NAMALWA (cell line): ENCODE results near the gene RAB3IL1.
"Not testable (repeated sequence)": the region's sequence is repeated elsewhere in the genome, so short reads cannot be mapped to it uniquely, and the experiment has no call there.

Experiments
- DNase-seq: peaks from one replicate; pipeline ENCODE4 v3.0.0-alpha.2; 2015; ENCODE audit warnings: low spot score

The RAB3IL1 gene

GRCh38 chr11:61917334-61918109 lies at the start of gene RAB3IL1:
RAB3IL1 (minus strand) TSS chr11:61917566; CDS start chr11:61917367, 199 bp downstream.
- no peak for DNase-seq

- peak; percentile 56 for DNase-seq
These were observed 49.4 kb upstream of the RAB3IL1 start for GRCh38 chr11:61966734-61967115.

- not testable (repeated sequence) for DNase-seq
These were observed 47.4 kb upstream of the RAB3IL1 start for GRCh38 chr11:61964666-61965271.

DNA sequence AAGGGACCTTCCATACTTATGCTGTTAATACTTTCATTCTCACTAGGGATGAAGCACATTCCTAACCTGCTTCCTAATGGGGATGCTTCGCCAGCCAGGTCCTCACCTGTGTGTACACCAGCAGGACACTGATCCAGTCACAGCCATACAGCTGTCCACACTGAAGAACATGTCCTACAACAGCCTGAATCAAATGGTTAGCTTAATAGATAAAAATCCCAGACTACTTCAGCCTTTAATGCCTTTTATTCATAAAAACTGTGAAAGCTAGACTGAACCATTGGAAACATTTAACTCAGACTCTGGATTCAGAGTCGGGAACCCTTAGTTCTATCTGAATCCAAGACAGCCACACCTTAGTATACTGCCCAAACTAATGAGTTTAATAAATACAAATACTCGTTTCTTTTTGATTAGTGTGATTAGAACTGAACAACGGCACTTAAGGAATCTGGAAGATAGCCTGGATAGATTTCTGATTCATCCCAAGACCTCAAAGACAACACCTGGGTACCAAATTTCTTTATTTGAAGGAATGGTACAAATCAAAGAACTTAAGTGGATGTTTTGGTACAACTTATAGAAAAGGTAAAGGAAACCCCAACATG lies 46.8 kb upstream of the RAB3IL1 start:
- no peak for DNase-seq

DNA sequence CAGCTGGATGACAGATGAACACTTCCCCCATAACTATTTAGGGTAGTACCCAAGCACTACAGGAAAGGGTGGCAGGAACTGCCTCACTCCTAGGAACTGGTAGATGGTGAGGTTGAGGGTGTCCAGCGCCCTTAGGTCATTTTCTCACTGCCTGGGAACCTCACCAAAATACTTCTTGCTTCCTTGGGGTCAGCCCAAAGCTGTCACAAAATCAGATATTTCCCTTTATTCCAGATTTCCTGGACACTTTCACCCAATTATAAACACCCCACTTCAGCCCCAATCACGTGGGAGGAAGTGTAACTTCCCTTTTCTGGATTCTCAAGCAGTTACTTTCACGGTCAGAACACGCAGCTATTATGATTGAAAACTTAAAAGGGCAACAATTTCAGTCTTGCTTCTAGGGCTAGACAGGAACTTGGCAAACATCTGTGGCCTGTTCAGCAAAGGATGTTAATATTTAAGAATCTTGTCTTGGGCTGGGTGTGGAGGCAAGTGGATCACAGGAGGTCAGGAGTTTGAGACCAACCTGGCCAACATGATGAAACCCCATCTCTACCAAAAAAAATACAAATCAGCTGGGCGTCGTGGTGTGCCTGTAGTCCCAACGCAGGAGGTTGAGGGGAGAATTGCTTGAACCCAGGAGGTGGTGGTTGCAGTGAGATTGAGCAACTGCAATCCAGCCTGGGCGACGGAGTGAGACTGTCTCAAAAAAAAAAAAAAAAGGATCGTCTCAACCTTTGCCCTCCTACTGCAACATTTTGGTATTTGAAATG lies 46.1 kb upstream of the RAB3IL1 start:
- DNase-seq, result peak; percentile 73

GRCh38 chr11:61963016-61963281 lies 45.6 kb upstream of the RAB3IL1 start:
- DNase-seq, result no peak

DNA sequence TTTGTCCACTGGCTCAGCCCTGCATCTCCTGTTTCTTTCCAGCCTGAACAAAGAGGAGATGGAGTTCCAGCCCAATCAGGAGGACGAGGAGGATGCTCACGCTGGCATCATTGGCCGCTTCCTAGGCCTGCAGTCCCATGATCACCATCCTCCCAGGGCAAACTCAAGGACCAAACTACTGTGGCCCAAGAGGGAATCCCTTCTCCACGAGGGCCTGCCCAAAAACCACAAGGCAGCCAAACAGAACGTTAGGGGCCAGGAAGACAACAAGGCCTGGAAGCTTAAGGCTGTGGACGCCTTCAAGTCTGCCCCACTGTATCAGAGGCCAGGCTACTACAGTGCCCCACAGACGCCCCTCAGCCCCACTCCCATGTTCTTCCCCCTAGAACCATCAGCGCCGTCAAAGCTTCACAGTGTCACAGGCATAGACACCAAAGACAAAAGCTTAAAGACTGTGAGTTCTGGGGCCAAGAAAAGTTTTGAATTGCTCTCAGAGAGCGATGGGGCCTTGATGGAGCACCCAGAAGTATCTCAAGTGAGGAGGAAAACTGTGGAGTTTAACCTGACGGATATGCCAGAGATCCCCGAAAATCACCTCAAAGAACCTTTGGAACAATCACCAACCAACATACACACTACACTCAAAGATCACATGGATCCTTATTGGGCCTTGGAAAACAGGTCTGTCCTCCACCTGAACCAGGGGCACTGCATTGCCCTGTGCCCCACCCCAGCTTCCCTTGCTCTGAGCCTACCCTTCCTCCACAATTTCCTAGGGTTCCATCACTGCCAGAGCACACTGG lies 45.0 kb upstream of the RAB3IL1 start:
- DNase-seq, result no peak

DNA sequence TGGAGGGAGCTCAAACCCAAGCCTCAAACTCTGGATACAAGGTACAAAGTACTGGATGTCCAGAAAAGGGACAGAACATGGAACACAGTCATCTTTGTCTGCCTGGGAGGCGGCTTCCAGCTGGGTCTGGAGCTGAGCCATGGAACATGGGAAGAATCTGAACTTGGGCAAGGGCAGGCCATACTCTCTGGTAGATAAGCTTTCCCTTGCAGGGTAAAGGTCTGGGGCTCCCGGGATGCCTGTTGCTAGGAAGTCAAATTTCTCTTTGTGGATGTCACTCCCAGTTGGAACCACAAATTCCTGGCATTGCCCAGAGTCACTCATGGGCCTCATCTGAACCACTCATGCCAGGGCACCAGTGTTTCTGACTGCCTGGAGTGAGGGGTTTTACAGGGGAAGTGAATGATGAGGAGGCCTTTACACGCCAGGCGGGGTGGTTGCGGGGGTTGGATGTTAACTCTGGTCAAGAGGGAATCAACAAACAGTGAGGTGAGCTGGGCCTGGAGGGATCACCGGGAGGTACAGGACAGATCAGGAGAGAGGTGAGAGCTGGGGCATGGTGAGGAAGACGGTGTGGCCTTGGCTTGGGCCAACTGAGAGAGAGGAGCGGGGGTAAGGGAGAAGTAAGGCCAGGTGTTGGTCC lies 44.3 kb upstream of the RAB3IL1 start:
- no peak for DNase-seq

DNA sequence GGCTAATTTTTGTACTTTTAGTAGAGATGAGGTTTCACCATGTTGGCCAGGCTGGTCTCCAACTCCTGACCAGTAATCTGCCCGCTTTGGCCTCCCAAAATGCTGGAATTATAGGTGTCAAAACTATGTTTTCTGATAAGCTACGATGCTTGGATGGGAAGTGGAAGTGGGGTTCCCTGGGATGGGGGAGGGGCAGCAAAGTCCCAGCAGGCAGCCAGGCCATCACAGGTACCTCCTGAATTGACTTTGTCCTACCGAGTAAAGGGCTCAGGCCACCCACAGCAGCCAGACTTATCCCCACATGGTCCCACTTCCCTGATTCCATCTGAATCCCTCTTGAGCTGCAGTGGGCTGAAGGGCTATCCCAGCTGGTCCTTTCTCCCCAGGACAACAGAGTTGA lies 43.2 kb upstream of the RAB3IL1 start:
- DNase-seq, result no peak

DNA sequence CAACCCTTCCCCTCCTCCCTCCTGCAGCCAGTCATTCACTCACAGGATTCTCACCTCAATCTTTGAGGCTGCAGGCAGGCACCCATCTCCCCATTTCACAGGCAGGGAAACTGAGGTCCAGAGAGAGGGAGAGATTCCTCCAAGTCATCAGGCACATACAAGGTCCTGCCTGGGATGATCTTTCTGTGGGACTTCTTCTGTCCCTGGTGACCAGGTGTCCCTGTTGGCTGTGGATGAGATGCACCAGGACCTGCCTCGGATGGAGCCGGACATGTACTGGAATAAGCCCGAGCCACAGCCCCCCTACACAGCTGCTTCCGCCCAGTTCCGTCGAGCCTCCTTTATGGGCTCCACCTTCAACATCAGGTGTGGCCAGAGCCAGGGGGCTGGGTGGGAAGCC lies 42.3 kb upstream of the RAB3IL1 start:
- no peak for DNase-seq

- DNase-seq, result no peak
These were observed 41.7 kb upstream of the RAB3IL1 start for GRCh38 chr11:61959114-61959513.

- no peak for DNase-seq
These were observed 41.2 kb upstream of the RAB3IL1 start for GRCh38 chr11:61958590-61958989.

GRCh38 chr11:61957021-61957770 lies 39.8 kb upstream of the RAB3IL1 start:
- no peak for DNase-seq

GRCh38 chr11:61956191-61957020 lies 39.0 kb upstream of the RAB3IL1 start:
- no peak for DNase-seq

DNA sequence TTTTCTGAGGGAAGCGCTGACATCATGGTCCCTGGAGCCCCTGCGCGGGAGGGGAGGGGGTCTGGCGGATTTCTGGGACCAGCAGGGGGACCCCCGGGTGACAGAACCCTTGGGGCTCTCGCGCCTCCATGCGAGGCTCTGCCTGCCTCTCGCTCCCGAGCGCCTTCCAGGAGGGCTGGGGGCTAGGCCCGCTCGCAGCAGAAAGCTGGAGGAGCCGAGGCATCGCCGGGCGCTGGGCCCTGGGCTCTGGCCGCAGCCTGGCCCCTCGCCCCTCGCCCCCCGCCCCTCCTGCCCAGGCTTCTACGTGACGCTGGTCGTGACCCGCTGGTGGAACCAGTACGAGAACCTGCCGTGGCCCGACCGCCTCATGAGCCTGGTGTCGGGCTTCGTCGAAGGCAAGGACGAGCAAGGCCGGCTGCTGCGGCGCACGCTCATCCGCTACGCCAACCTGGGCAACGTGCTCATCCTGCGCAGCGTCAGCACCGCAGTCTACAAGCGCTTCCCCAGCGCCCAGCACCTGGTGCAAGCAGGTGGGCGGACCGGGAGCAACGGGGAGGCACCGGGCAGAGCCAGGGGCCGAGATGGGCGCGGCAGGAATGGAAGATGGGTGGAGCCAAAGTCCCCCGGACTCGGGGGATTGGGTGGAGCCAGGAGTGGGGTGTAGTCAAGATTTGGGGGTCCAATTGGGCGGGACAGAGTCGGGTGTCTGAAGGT lies 38.2 kb upstream of the RAB3IL1 start:
- no peak for DNase-seq

- no peak for DNase-seq
These were observed 37.6 kb upstream of the RAB3IL1 start for GRCh38 chr11:61954851-61955421.

DNA sequence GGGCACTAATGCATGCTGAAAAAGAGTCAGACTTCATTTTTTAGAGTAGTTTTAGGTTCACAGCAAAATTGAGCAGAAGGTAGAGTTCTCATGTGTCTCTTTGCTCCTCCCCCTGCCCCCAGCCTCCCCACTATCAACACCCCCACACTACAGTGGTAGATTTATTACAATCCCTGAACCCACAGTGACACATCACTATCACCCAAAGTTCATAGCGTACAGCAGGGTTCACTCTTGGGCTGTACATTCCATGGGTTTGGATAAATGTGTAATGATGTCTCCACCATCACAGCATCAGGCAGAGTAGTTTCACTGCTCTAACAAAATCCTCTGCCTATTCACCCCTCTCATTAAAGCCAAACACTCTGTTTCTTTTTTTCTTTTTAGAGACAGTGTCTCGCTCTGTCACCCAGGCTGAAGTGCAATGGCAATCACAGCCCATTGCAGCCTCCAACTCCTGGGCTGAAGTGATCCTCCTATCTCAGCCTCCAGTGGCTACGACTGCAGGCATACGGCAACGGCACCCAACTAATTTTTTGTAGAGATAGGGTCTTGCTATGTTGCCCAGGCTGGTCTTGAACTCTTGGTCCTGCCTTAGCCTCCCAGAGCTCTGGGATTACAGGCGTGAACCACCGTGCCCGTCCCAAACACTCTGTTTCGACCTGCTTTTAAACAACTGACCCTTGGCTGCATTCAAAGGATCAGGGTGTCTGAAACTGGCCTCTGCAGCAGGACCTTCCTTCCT lies 36.9 kb upstream of the RAB3IL1 start:
- DNase-seq, result no peak

DNA sequence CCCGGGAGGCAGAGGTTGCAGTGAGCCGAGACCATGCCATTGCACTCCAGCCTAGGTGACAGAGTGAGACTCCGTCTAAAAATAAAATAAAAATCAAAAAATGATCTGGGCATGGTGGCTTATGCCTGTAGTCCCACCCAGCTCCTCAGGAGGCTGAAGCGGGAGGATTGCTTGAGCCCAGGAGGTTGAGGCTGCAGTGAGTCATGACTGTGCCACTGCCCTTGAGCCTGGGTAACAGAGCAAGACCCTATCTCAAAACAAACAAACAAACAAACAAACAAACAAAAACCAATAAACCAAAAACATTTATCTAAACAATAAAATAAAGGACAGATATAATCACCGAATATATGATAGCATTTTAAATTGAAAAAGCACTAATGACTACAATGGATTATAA lies 36.3 kb upstream of the RAB3IL1 start:
- not testable (repeated sequence) for DNase-seq
